Left lobe of liver (tissue), 2 donors: ENCODE measurements around the gene ARFGAP1. TPM values are rescaled to one million over a fixed set of nuclear protein-coding genes. Genes with fewer than 3 reads are reported as not detected.

ENCODE experiments used
- ATAC-seq: fragments of 200-7000 bp; cut with Tn5 transposase; one replicate; pipeline ENCODE4 v1.9.1; 2020; ENCODE audit warnings: mild to moderate bottlenecking, moderate library complexity
- DNase-seq: peaks from one replicate; pipeline ENCODE4 v3.0.0-alpha.2; 2020; ENCODE audit warnings: low spot score
- total RNA-seq: library from RNA; stranded (reverse); gene quantifications from one replicate; pipeline ENCODE4 v1.2.1, GENCODE V29; 2021
- donor health status: DM: no; HTN: no; CAD: no; lungs with moderate emphysema.
- donor health status: DM: no; HTN: yes; CAD: no.

Gene ARFGAP1
- 42.6 TPM for total RNA-seq

DNA sequence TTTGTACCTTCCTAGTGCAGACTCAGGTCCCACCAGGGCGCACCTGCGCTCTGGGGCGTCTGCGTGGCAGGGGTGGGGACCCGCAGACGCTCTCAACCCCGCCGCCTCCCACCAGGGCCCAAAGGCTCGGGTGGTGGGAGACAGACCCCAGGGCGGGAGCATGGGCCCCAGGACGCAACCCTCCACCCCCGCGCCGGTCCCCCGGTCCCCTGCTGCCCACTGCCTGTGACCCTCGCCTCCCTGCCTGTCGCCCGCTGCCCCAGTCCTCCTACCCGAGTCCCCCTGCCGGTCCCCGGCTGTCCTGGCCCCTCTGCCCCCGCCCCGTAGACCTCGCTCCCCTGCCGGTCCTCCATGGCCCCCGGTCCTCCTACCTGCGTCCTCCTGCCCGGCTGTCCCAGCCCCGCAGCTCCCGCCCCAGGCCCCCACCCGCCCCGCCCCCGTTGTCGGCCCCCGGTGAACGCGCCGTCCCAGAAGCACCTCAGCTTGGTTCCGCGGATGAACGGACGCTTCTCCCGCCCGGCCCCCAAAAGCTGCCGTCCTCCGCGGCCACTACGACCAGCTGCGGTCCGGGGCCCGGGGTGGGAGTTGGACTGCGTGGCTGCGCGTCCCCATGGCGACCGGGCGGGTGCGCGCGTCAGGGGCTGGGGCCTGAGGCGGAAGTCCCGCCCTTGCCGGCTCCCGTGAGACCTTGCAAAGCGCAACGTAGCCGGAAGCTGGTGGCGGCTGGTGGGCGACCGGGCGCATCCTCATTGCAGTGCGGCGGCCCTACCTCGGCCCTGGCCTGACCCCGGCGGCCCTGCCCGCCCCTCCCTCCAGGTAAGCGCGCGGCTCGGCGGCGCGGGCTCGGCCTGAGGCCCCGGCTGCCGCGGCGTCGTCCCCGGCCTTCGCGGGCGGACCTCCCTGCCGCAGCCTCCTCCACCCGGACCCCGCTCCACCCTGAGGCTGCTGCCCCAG lies at the start of gene ARFGAP1:
TSS of gene ARFGAP1 (plus strand) at position 709 of the 954 bp plus-strand sequence. CDS start 2,768 bp downstream, outside the sequence.
- DNase-seq: peak; percentile 87
- peak; percentile 97 for ATAC-seq

DNA sequence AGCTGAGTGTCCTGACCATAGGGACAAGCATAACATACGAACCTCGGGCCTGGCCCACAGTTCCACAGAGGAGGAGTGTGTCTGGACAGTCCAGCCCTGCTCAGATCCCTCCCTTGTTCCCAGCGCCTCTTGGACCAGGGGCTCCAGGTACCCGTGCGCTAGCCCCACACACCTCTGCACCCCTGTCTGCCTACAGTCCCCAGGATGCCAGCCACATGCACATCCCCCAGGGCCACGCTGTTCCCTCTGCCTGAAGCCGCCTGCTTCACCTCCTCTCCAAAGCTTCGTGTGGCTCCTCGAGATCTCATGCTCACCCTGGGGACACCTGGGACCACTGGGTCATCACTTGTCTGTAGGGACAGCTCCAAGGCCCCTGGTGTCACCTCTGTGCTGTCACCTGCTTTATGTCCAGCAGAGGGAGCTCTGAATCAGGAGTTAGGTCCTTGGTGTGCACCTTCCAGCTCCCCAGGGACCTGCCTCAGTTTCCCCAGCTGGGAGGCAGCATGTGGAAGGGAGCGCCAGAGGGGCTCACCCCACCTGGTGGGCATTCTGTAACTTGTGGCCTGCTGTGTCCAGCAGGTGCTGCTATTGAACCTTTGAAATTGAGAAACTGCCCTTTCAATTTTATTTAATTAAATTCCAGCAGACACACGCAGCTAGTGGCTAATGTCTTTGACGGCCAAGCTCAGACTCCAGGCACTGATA lies 49.3 kb upstream of the ARFGAP1 start:
- ATAC-seq: peak; percentile 75
- DNase-seq: no peak

- ATAC-seq (no peak), DNase-seq (no peak)
These were observed 48.8 kb upstream of the ARFGAP1 start for GRCh38 chr20:63223826-63224207.

DNA sequence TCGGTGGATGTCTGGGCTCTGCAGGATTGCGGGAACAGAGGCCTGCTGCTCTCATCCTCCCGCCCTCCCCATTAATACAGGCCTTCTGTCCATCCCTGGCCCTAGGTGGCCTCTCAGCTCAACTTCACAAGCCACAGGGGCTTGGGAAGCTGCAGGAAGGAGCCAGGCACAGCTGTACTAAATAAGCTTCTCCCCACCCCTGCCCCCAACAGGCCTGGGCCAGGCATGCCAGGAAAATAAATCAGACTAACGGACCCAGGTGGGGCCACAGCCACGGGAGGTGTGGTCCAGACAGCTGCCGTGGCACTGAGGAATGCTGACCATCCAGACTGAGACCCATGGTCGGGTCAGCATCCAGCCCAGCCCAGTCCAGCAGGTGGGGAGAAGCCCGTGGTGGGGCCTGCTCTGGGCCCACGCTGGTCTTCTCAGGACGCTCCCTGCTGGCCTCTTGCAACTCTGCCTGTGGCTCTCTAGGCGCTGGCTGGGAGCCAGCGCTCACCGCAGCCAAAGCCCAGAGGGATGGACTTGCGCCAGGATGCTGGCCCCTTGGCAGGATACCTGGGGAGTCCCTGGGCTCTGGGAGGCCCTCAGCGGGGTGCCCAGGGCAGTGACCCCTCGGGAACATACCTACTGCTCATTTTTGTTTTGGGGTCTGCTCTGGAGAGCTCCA lies 48.1 kb upstream of the ARFGAP1 start:
- ATAC-seq (peak; percentile 54), DNase-seq (no peak)

- DNase-seq (no peak), ATAC-seq (no peak)
These were observed 47.5 kb upstream of the ARFGAP1 start for GRCh38 chr20:63225082-63225454.

GRCh38 chr20:63226042-63226943 lies 46.3 kb upstream of the ARFGAP1 start:
- ATAC-seq: no peak

DNA sequence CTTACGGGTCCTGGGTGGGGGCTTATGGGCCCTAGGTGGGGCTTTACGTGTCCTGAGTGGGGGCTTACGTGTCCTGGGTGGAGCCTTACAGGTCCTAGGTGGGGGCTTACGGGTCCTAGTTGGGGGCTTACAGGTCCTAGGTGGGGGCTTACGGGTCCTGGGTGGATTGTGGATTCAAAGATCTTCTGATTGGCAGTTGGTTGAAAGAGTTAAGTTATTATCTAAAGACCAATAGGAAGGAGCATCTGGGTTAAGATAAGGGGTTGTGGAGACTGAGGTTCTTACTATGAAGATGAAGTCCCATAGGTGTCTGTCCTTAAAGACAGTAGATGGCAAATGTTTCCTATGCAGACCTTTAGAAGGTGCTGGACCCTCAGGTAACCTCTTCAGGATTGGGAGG lies 45.4 kb upstream of the ARFGAP1 start:
- DNase-seq (no peak), ATAC-seq (no peak)

More at GRCh38 chr20:63226042-63226943, 46.3 kb upstream of the ARFGAP1 start:
- no peak for DNase-seq

DNA sequence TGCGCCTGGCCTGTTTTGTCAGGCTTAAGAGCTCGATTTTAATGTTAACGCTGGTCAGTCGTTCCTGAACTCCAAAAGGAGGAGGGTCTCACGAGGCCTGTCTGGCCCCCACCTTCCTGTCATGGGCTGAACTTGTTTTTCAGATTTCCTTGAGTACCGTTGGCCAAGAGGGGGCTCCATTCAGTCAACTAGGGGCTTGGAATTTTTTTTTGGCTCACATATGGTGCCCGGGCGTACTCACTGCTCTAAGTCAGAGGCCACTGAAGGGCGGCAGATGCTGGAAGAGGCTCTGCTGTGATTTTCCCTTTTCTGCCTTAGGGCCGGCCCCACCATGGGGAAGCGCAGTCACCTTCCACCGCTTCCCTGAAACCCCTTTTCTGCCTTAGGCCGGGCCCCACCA lies 43.8 kb upstream of the ARFGAP1 start:
- no peak for ATAC-seq
- DNase-seq: no peak

- ATAC-seq (peak; percentile 91), DNase-seq (peak; percentile 56)
These were observed 41.8 kb upstream of the ARFGAP1 start for GRCh38 chr20:63230800-63231268.

DNA sequence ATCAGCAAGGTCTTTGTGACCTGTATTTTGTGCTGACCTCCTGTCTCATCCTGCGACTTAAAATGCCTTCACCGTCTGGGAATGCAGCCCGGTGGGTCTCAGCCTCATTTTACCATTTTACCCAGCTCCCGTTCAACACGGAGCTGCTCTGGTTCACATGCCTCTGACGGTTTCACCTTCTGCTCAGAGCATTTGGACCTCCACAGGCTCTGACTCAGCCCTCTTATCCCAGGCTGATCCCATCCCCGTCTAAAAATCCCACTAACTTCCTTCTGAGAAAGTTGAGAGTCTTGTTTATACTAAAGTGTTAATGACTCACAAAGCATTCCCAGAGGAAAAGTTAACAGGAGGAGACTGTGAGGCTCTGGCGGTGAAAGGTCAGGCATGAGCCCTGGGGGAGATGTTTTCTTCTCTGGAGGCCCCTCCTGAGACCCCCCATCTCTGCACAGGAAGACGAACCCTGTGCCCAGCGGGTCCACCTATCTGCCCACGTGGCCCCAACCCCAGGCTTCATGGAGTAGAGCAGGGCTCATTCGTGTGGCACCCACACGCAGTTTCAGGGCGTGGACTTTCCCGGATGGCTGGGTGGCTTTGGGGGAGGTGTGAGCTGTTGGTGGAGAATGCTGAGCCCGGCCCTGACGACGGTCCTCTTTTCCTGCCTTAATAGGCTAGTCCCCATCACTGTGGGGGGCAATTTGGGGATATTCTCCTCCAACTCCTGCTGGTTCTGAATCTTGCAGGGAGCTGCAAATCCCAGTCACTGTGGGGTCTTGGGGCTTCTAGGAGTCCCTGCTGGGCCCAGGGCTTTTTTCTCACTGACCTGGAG lies 40.2 kb upstream of the ARFGAP1 start:
- DNase-seq: no peak
- ATAC-seq: no peak

DNA sequence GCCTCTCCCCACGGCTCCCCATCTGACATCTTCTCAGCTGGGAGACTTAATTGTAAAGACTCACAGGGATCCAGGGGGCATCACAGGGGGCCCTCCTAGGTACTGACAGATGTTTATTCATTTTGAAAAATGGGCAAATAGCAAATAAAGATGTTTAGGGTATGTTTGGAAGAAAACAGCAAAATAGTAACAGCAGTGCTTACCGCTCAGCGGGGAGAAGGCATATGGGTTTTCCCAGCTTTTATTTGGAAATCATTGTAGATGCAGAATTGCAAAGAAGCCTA lies 39.6 kb upstream of the ARFGAP1 start:
- ATAC-seq (no peak), DNase-seq (no peak)

- DNase-seq (no peak), ATAC-seq (no peak)
These were observed 38.7 kb upstream of the ARFGAP1 start for GRCh38 chr20:63233924-63234323.

- DNase-seq (no peak), ATAC-seq (peak; percentile 69)
These were observed 37.8 kb upstream of the ARFGAP1 start for GRCh38 chr20:63234693-63235398.

DNA sequence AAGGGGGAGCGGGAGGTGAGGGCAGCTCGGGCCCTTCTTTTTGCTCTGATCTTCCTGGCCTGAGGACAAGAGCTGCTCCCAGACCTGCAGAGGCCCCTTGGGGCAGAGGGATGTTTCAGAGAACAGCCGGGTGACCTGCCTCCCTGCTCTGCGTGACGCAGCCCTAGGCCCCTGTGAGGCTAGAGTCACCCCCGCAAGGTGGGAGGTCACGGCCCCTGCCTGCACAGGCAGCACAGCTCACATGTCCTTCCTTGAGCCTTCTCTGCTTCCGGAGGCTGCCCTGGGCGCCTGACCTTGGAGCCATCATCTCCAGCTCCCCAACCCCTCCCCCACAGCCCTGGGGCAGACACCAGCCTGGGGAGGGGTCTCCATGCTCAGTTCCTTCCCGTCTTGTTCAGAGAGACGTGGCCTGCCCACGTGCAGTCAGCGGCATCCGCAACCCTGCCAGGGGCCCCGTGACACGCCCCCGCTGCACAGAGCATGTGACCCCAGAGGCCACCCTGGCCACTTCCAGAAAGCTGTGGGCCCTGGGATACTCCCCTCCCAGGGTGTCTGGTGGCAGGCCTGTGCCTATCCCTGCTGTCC lies 37.1 kb upstream of the ARFGAP1 start, which contains the start of gene BIRC7:
TSS of gene BIRC7 (plus strand) at position 507 of the 585 bp plus-strand sequence. CDS start 192 bp downstream, outside the sequence.
- no peak for DNase-seq
- ATAC-seq: no peak

DNA sequence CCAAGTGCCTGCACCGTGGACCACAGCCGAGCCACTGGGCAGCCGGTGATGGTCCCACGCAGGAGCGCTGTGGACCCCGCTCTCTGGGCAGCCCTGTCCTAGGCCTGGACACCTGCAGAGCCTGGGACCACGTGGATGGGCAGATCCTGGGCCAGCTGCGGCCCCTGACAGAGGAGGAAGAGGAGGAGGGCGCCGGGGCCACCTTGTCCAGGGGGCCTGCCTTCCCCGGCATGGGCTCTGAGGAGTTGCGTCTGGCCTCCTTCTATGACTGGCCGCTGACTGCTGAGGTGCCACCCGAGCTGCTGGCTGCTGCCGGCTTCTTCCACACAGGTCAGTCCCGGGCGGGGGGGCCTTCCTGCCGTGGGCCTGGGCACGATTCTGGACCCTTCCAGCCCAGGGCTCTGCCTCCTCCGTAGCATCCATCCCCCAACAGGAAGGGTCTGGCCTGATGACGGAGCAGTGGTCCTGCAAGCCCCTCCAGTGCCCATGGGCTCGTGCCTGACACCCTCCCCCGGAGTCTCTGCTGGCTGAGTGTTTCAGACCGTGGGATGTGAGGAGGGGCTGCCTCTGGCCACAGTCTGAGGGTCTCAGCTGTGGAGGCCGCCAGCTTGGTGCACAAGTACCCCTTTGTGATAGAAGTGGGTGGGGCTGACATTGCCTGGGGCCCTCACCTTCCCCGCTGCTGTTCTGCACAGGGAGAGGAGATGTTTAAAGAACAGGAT lies 36.3 kb upstream of the ARFGAP1 start:
- no peak for ATAC-seq
- no peak for DNase-seq

- DNase-seq (no peak), ATAC-seq (no peak)
These were observed 34.6 kb upstream of the ARFGAP1 start for GRCh38 chr20:63238031-63238430.

GRCh38 chr20:63238514-63239125 lies 34.0 kb upstream of the ARFGAP1 start:
- no peak for DNase-seq
- no peak for ATAC-seq
